Stomach smooth muscle (tissue), 2 donors: ENCODE measurements around the gene BNC1.

Experiments used
- H3K27ac ChIP-seq: one replicate; pipeline ENCODE4 v1.7.0; 2013; ENCODE audit warnings: mild to moderate bottlenecking, low read length, inconsistent platforms
- H3K27me3 ChIP-seq, 2 donors: one replicate each; pipeline ENCODE4 v1.7.0; 2013; ENCODE audit warnings: low read length in 2 of 2; ENCODE audit not compliant: insufficient read depth in 2 of 2, control insufficient read depth in 1 of 2
- H3K36me3 ChIP-seq, 2 donors: one replicate each; pipeline ENCODE4 v1.7.0; 2013; ENCODE audit warnings: low read length in 2 of 2; ENCODE audit not compliant: control insufficient read depth in 2 of 2, insufficient read depth in 2 of 2
- H3K4me1 ChIP-seq: one replicate; pipeline ENCODE4 v1.7.0; 2013; ENCODE audit warnings: low read length; ENCODE audit not compliant: control insufficient read depth, insufficient read depth
- H3K4me3 ChIP-seq, 2 donors: one replicate each; pipeline ENCODE4 v1.7.0; 2013; ENCODE audit warnings: low read length in 2 of 2
- H3K9ac ChIP-seq, 2 donors: one replicate each; pipeline ENCODE4 v1.7.0; 2013; ENCODE audit warnings: low read length in 2 of 2, mild to moderate bottlenecking in 1 of 2
- H3K9me3 ChIP-seq, 2 donors: one replicate each; pipeline ENCODE4 v1.7.0; 2013; ENCODE audit warnings: low read length in 2 of 2; ENCODE audit not compliant: control insufficient read depth in 2 of 2
- donor health status: healthy.
- donor health status: Pancreatic carcinoma.

The BNC1 gene, protein sequence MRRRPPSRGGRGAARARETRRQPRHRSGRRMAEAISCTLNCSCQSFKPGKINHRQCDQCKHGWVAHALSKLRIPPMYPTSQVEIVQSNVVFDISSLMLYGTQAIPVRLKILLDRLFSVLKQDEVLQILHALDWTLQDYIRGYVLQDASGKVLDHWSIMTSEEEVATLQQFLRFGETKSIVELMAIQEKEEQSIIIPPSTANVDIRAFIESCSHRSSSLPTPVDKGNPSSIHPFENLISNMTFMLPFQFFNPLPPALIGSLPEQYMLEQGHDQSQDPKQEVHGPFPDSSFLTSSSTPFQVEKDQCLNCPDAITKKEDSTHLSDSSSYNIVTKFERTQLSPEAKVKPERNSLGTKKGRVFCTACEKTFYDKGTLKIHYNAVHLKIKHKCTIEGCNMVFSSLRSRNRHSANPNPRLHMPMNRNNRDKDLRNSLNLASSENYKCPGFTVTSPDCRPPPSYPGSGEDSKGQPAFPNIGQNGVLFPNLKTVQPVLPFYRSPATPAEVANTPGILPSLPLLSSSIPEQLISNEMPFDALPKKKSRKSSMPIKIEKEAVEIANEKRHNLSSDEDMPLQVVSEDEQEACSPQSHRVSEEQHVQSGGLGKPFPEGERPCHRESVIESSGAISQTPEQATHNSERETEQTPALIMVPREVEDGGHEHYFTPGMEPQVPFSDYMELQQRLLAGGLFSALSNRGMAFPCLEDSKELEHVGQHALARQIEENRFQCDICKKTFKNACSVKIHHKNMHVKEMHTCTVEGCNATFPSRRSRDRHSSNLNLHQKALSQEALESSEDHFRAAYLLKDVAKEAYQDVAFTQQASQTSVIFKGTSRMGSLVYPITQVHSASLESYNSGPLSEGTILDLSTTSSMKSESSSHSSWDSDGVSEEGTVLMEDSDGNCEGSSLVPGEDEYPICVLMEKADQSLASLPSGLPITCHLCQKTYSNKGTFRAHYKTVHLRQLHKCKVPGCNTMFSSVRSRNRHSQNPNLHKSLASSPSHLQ

DNA sequence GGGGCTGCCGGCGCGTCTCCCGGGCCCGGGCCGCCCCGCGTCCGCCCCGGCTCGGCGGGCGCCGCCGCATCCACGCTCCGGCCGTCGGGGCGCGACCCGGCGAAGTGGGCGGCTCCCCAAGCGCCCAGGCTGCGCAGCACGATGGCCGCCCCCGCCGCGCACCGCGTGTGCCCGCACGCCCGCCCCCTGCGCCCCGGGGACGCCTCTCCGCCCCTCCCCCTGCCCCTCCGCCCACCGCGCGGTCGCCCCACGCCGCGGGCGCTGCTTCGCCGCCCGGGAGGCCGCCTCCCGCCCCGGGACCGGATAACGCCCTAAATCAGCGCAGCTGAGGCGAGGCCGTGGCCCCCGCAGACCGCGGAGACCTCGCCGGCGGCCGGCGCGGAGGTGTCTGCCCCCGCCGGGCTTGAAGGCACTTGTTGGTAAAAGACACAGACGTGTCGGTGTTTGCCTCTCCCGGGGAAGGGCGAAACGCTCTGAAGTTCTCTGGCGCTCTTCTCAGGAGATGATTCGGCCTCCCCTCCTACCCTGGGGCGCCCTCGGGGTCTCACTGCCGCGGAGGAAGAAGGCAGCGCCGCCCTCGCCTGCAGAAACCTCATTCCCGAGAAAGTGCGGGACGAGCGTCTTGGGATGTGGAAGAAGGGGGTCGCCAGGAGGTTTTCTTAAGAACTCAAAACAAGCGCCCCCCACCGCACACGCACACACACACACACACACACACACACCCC, at the start of gene BNC1:
Gene BNC1 (minus strand): TSS at position 106 of the 725 bp plus-strand sequence. CDS start 36 bp downstream, at position 70.
- H3K36me3 ChIP-seq: no peaks in the 10 kb centered on the region
- H3K4me1 ChIP-seq: peaks cover 4% of the 10 kb centered on the region
- peaks cover 27 to 48% of the 10 kb centered on the region in 2 donors for H3K27me3 ChIP-seq
- H3K9me3 ChIP-seq: no peaks in the 10 kb centered on the region
- H3K9ac ChIP-seq: no peak within 1 kb of the TSS
- peak within 1 kb of the TSS; percentile 53 to 66 for H3K4me3 ChIP-seq
- H3K27ac ChIP-seq: no peak within 1 kb of the TSS

DNA sequence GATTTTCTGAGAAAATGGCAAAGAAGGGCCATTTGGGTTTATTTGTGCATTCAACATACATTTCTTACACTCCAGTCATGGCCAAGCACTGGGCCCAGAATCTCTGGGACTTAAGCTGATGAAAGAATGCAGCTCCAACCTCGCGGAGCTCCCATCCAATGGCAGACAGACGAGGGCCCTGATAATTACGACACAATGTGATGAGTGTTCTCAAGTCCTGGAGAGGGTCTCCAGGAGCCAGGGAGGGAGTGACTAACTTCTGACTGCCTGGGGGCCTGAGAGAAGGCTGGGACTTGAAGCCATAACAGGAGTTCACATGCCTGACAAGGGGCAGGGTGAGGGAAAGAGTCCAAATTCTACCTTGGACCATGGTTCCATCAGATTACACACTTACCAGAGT, 42.6 kb upstream of the BNC1 start:
- peaks cover 4 to 10% of the 10 kb centered on the region in 2 donors for H3K27me3 ChIP-seq
- no peak overlapping the region for H3K9ac ChIP-seq
- no peak overlapping the region for H3K4me3 ChIP-seq
- no peak overlapping the region for H3K27ac ChIP-seq
- H3K9me3 ChIP-seq: no peaks in the 10 kb centered on the region
- no peaks in the 10 kb centered on the region for H3K4me1 ChIP-seq
- no peaks in the 10 kb centered on the region for H3K36me3 ChIP-seq

- Histone ChIP-seq H3K4me3 (no peak overlapping the region), H3K9ac (no peak overlapping the region), H3K36me3 (no peaks in the 10 kb centered on the region), H3K27ac (no peak overlapping the region), H3K27me3 (peaks cover 4 to 10% of the 10 kb centered on the region in 2 donors), H3K4me1 (no peaks in the 10 kb centered on the region), H3K9me3 (no peaks in the 10 kb centered on the region)
Measured at GRCh38 chr15:83324799-83325198, 40.3 kb upstream of the BNC1 start.

DNA sequence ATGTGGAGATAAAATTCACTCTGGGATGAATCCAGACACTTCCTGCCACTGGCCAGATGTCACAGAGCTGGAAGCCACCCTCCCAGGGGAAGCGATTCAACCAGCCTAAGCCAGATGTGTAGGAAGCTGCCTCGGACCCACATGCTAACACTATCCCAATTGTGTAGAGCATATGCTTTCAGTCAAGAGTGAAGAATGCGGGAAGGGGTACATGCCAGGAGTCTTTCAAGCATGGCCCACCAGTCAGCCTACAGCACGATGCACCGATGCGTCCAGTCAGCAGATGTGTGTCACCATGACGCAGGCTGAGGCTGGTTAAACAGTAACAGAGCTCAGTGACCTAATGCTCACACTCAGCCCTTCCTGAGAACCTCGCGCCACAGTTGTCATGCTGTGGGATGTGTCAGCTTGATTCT, 38.8 kb upstream of the BNC1 start:
- no peaks in the 10 kb centered on the region for H3K36me3 ChIP-seq
- H3K9me3 ChIP-seq: peaks cover 0 to 5% of the 10 kb centered on the region in 2 donors
- no peaks in the 10 kb centered on the region for H3K4me1 ChIP-seq
- H3K27me3 ChIP-seq: peaks cover 4 to 12% of the 10 kb centered on the region in 2 donors
- no peak overlapping the region for H3K4me3 ChIP-seq
- H3K27ac ChIP-seq: no peak overlapping the region
- H3K9ac ChIP-seq: no peak overlapping the region

DNA sequence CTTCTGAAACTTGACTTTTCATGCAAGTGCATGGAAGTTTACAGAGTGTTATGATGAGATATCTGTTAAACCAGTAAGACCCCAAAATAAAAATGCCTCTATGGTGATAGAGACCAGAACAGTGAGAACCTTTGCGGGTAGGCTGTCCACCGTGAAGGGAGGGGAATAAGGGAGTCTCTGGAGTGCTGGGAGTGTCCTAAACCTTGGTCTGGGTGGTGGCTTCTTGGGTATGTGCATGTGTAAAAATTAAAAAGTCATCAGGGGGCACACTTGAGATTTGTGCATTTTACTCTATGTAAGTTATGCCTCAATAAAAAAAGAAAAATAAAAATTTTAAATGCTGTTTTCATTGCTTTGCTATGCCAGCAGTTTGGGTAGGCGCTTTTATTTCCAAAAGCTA, 38.2 kb upstream of the BNC1 start:
- Histone ChIP-seq H3K36me3 (no peaks in the 10 kb centered on the region), H3K27ac (no peak overlapping the region), H3K9me3 (peaks cover 3 to 5% of the 10 kb centered on the region in 2 donors), H3K27me3 (peaks cover 4 to 14% of the 10 kb centered on the region in 2 donors), H3K9ac (no peak overlapping the region), H3K4me3 (no peak overlapping the region), H3K4me1 (no peaks in the 10 kb centered on the region)

DNA sequence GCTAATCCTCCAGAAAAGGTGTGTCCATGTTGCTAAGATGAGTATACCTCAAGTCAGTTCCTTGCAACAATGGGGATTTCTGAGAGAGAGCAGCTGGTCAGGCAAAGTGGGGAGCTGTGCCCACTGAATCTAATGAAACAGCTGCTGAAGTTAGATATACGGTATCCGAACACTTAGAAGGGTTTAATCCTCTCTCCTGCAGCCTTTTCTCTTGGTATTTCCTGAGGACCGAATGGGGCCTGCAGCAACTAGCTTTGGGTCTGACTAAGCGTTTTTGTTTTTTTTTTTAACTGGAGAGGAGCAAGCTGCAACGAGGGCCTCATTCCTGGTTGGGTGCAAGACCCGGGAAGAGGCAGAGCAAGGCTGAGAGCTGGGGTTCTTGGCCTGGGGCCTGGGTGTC, 37.6 kb upstream of the BNC1 start:
- H3K27me3 ChIP-seq: peaks cover 4 to 14% of the 10 kb centered on the region in 2 donors
- H3K27ac ChIP-seq: no peak overlapping the region

DNA sequence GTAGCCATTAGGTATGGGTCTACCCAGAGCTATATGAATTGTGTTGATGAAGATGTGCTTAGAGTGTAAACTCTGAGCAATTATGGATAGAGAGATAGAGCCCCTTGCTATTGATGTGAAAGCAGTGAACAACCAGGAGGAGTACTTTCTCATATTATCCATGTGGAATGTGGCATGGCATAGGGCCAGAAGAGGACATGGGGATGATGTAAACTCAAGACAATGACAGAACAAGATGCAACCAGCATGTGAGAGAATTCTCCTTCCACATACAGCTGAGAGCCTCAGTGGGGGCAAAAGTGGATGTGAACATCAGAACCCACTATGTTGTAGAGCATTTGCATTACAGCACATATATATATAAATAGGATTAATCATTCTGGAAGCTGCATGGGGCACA, 36.4 kb upstream of the BNC1 start:
- H3K4me3 ChIP-seq: no peak overlapping the region
- H3K27ac ChIP-seq: no peak overlapping the region
- H3K27me3 ChIP-seq: peaks cover 4 to 14% of the 10 kb centered on the region in 2 donors

More for the DNA sequence above, 37.6 kb upstream of the BNC1 start:
- H3K36me3 ChIP-seq: no peaks in the 10 kb centered on the region
- no peaks in the 10 kb centered on the region for H3K4me1 ChIP-seq
- H3K4me3 ChIP-seq: no peak overlapping the region
- H3K9me3 ChIP-seq: peaks cover 3 to 5% of the 10 kb centered on the region in 2 donors
- H3K9ac ChIP-seq: no peak overlapping the region

DNA sequence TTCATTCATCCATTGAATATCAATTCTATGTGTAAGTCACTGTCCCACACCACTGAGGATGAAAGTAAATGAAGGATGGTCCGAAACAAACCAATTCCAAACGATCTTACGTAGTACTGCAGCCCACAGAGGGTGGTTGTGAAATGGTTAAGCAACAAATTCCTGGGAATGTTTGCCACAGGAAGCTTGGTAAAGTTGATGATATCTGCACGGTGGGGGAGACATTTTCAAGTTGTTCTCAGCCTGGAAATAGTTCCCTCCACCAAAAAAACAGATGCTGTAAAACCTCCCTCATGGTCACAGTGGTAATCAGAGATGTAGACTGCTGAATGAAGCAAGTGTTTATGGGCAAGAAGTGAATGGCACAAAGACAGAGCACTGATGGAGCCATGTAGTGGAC, 35.9 kb upstream of the BNC1 start:
- H3K4me1 ChIP-seq: no peaks in the 10 kb centered on the region
- peaks cover 3 to 5% of the 10 kb centered on the region in 2 donors for H3K9me3 ChIP-seq
- no peaks in the 10 kb centered on the region for H3K36me3 ChIP-seq
- H3K9ac ChIP-seq: no peak overlapping the region
- peaks cover 4 to 13% of the 10 kb centered on the region in 2 donors for H3K27me3 ChIP-seq
- no peak overlapping the region for H3K27ac ChIP-seq
- H3K4me3 ChIP-seq: no peak overlapping the region

More for the DNA sequence above, 36.4 kb upstream of the BNC1 start:
- no peaks in the 10 kb centered on the region for H3K4me1 ChIP-seq
- no peaks in the 10 kb centered on the region for H3K36me3 ChIP-seq
- H3K9me3 ChIP-seq: peaks cover 3 to 5% of the 10 kb centered on the region in 2 donors
- H3K9ac ChIP-seq: no peak overlapping the region

DNA sequence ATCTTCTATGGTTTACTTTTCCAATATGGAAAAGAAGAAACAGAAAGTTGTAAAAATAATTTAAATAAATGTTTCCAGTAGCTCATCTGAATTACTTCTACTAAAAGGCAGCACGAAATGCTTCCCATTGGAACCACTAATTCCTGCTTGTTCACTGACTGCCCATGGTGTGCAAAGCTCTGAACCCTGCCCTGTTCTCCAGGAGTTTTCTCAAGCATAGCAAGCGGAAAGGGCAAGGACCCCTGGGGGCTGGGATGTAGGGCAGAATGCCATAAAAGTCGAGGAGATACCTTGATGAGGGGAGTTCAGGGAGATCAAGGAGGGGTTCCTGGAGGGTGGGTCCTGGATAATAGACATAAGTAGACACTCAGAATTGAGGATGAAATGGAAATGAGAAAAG, 35.3 kb upstream of the BNC1 start:
- Histone ChIP-seq H3K27me3 (peaks cover 3 to 11% of the 10 kb centered on the region in 2 donors), H3K9me3 (peaks cover 3 to 5% of the 10 kb centered on the region in 2 donors), H3K36me3 (no peaks in the 10 kb centered on the region), H3K9ac (no peak overlapping the region), H3K4me1 (no peaks in the 10 kb centered on the region), H3K27ac (no peak overlapping the region), H3K4me3 (no peak overlapping the region)

- Histone ChIP-seq H3K27me3 (peaks cover 0 to 8% of the 10 kb centered on the region in 2 donors), H3K4me1 (no peaks in the 10 kb centered on the region), H3K36me3 (no peaks in the 10 kb centered on the region), H3K4me3 (no peak overlapping the region), H3K9ac (no peak overlapping the region), H3K9me3 (peaks cover 3 to 5% of the 10 kb centered on the region in 2 donors), H3K27ac (no peak overlapping the region)
Measured at GRCh38 chr15:83318861-83319415, 34.5 kb upstream of the BNC1 start.
